ENCODE data around the gene RSAD1.
"Not testable (repeated sequence)": the region's sequence is repeated elsewhere in the genome, so short reads cannot be mapped to it uniquely, and the experiment has no call there.

Gene RSAD1

GRCh38 chr17:50473901-50474300 lies 4.8 kb upstream of the RSAD1 start:
- no peak for DNase-seq

GRCh38 chr17:50474523-50474922 lies 4.1 kb upstream of the RSAD1 start:
- DNase-seq, result no peak

GRCh38 chr17:50475362-50475761 lies 3.3 kb upstream of the RSAD1 start:
- DNase-seq, result no peak

DNA sequence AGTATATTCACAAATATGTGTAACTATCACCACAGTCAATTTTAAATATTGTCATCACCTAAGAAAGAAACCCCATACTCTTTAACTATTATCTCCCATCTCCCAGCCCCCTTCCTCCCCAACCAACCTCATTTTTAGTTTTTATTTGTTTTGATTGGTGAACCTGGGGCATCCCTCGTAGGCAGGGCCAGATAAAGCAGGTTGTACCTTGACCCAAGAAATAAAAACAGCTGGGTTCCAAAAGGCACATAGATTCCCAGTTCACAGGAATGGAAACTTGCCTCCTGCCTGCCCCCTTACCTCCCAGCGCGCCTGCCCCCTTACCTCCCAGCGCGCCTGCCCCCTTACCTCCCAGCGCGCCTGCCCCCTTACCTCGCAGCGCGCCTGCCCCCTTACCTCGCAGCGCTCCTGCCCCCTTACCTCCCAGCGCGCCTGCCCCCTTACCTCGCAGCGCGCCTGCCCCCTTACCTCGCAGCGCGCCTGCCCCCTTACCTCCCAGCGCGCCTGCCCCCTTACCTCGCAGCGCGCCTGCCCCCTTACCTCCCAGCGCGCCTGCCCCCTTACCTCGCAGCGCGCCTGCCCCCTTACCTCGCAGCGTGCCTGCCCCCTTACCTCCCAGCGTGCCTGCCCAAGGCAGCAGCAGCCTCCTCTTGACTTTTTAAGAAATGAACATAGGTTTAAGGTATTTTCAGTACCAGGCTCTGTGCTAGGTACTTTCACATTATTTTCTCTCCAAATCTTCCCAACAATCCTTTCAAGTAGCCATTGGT lies 2.7 kb upstream of the RSAD1 start:
- not testable (repeated sequence) for DNase-seq

DNA sequence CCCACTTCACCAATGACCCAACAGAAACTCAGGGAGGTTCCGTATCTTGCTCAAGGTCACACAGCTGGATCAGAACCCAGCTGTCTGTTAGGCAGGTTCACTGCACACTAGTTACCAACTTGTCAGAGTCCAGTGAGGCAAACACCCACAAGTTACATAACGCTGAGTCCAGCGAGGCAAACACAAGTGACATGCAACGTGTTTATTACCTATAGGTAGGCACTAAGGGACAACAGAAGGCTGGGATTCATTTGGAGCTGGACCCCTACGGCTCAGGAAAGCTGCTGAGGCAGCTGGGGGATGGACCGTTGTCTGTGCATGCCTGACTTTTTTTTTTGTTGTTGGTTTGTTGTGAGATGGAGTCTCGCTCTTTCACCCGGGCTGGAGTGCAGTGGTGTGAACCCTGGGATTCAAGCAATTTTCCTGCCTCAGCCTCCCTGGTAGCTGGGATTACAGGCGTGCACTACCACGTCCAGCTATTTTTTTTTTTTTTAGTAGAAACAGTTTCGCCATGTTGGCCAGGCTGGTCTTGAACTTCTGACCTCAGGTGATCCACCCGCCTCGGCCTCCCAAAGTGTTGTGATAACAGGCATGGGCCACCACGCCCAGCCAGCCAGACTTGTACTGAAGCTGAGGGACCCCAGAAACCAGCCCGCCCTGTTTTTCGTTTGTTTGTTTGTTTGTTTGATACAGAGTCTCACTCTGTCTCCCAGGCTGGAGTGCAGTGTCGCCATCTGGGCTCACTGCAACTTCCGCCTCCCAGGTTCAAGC lies 1.9 kb upstream of the RSAD1 start:
- DNase-seq, result no peak

- DNase-seq, result peak in 1 of 2 experiments; percentile 34
Observed at GRCh38 chr17:50477976-50478375, 684 bp upstream of the RSAD1 start.

- DNase-seq, result peak; percentile 25 to 61
Observed at GRCh38 chr17:50479522-50480141, 972 bp downstream of the RSAD1 start.

- DNase-seq, result no peak
Observed at GRCh38 chr17:50480142-50480764, 1.6 kb downstream of the RSAD1 start.

DNA sequence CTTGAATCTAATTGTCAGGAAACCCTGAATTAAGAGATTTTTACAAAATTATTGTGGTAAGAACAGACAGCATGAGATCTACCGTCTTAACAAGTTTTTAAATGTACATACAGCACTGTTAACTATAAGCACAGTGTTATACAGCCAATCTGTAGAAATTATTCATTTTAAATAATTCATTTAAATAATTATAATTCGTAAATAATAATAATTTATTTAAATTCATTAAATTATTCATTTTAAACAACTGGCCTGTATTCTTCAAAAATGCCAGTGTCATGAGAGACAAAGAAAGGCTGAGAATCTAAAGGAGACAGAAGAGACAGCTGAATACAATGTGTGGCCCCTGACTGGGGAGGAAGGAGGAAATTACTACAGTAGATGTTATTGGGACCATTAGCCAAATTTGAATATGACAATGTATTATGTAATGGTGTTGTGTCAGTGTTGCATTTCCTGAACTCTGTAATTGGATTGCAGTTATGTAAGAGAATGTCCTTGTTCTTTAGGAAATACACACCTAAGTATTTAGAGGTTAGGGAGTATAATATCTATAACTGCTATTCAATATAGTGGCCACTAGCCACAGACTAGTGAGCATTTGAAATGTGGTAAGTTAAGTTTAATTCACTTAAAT lies 2.3 kb downstream of the RSAD1 start:
- DNase-seq, result no peak

- no peak for DNase-seq
Observed at GRCh38 chr17:50481648-50482047, 3.0 kb downstream of the RSAD1 start.

DNA sequence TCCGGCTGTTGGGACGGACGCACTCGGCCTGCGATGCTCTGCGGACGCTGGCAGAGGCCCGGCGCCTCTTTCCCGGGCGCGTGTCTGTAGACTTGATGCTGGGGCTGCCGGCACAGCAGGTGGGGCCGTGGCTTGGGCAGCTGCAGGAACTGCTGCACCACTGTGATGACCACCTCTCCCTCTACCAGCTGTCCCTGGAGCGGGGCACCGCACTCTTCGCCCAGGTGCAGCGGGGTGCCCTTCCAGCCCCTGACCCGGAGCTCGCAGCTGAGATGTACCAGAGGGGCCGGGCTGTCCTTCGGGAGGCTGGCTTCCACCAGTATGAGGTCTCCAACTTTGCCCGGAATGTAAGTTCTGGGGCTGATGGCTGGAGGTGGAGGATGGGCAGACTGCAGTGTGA lies 3.5 kb downstream of the RSAD1 start:
- no peak for DNase-seq

DNA sequence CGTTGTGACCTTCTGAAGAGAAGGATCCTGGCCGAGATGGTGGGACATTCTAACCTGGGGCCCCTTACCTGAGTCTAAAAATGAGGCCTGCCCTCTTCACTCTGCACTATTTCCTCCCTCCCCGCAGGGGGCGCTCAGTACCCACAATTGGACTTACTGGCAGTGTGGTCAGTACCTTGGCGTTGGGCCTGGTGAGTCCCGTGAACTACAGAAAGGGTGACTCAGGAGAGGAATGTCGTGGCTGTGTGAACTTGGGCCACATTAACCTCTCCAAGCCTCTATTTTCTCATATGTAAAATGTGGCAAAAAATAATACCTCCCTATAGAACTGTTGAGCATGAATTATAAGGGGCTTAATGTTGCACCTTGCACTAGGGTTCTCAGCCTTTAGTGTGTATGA lies 3.9 kb downstream of the RSAD1 start:
- peak; percentile 15 to 78 for DNase-seq

DNA sequence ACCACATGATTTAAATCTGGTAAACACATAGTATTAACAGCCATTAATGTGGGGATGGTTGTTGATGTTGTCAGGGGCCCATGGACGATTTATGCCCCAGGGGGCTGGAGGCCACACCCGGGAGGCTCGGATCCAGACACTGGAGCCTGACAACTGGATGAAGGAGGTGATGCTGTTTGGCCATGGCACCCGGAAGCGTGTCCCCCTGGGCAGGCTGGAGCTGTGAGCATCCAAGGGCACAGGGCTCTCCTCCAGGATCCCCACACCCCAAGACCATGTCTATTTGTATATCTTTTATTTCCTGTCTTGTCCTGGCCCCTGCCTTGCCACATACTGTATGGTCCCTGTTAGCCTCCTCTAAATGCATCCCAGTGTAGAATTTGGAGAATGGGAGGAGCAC lies 4.6 kb downstream of the RSAD1 start:
- DNase-seq, result no peak

- DNase-seq, result no peak
Observed at GRCh38 chr17:50484386-50485155, 5.9 kb downstream of the RSAD1 start.

GRCh38 chr17:50487213-50488096 lies 8.8 kb downstream of the RSAD1 start:
- DNase-seq, result no peak

- DNase-seq, result no peak
Observed at GRCh38 chr17:50488880-50489279, 10.2 kb downstream of the RSAD1 start.

GRCh38 chr17:50491505-50491904 lies 12.8 kb downstream of the RSAD1 start:
- DNase-seq, result no peak

- DNase-seq, result no peak
Observed at GRCh38 chr17:50492214-50492613, 13.6 kb downstream of the RSAD1 start.

DNA sequence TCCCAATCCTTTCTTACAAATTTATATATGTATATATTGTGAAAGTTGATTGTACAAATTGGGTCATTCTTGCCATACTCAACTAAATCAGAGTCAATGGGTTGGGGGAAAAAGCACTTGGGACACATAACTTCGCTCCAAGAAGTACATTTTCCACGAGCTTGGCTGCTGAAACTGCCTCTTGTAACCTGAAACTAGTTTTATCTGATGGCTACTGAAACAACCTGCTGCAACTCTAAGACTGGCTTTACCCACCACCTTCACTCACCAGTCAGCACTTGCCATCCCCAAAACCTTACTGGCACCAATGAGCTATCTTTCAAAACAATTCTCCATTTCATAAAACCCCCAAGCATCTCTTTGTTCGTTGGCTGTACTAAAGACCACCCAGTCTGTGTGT lies 15.1 kb downstream of the RSAD1 start:
- no peak for DNase-seq

DNA sequence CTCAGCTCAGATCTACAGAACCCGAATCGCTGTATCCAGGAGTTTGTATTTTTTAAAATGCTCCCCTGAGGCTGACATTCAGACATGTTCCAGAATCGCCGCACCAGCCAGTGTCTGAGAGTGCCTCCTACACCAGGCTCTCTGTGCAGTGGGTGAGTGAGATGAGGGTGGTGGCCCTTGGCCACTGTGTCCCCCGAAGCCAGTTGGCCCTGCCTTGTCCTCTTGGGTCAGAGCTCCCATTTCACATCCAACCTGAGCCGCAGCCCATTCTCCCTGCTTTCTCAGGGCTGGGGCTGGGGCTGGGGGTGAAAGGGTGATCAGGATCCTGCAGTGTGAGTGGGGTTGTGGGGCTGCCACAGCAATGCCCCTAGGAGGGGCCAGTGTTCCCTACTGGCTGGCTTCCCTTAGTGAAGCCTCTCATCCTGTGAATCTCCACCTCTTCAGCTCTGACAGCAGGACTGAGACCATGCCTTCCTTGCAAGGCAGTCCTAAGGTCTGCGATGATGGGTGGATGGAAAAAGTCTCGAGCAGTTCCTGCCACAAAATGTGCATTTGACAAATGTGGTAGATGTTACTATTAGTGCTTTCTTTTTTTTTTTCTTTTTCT lies 16.7 kb downstream of the RSAD1 start:
- no peak for DNase-seq

DNA sequence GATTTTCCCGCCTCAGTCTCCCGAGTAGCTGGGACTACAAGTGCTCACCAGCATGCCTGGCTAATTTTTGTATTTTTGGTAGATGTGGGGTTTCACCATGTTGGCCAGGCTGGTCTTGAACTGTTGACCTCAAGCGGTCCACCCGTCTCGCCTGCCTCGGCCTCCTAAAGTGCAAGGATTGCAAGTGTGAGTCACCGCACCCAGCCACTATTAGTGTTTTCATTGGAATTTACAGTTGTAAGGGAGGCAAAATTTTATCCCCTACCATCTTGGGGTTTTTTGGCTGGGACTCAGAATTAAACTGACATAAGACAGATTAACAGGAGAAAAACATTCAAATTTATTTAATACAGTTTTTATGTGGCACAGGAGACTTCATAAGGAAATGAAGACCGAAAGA lies 17.3 kb downstream of the RSAD1 start:
- no peak for DNase-seq

Data from NCI-H446 (cell line).